ENCODE data around the gene IFNA17. TPM values are rescaled to one million over a fixed set of nuclear protein-coding genes. Genes with fewer than 3 reads are reported as not detected.
"Not testable (repeated sequence)": the region's sequence is repeated elsewhere in the genome, so short reads cannot be mapped to it uniquely, and the experiment has no call there.

Gene IFNA17
- total RNA-seq, 1 donor from 2014 or later: not detected

DNA sequence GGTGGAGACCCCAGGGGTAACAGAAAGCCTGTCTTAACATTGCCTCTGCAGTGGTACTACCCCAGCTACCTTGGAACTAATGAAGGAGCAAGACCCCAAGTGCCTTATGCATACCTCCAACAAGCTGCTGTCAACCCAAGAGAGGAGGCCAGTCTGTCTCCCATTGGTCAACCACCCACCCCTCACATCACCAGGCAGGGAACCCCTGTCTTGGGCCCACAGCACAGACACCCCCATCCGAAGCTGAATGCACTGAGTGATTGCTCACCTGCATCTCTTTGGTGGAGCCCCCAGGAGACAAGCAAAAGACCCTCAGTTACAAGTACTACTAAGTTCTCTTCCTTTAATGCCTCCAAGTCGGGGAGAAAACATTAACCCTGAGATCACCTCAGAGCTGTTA, 15.9 kb downstream of the IFNA17 start:
- ATAC-seq; DNase-seq (ENCODE audit: low spot score): not testable (repeated sequence)

DNA sequence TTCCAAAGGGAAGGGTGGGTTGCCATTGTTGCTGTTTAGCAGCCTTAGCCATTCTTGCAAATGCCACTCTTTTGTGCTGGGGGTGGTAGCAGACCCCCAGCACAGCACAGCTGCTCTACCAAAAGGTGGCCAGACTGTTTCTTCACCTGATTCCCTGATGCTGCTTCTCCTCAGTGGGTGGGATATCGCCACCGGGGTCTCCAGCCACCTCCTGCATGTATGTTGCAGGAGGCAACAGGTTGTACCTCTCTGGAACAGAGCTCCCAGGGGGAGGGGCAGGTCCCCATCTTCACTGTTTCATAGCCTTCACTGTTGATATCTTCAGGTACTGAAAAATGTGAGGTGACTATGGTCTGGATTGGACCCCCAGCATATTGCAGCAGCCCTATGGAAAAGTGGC, 17.2 kb downstream of the IFNA17 start:
- not testable (repeated sequence) for DNase-seq (ENCODE audit: low spot score); ATAC-seq

DNA sequence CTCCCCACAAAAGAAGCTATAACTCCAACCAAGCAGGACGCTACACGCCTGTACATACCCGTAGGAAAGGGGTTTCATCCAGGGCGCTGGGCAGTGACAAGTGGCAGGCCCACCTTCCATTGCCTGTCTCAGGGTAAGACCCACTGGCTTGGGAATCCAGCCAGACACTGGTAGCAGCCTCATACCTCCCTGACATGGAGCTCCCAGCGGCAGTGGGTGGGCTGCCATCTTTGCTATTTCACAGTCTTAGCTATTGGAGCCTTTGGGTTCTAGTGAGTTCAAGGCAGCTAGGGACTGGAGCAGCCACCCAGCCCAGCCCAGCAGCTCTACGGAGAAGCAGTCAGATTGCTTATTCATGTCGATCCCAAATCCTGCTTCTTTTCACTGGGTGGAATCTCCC, 17.7 kb downstream of the IFNA17 start:
- ATAC-seq (no peak), DNase-seq (ENCODE audit: low spot score) (no peak)

DNA sequence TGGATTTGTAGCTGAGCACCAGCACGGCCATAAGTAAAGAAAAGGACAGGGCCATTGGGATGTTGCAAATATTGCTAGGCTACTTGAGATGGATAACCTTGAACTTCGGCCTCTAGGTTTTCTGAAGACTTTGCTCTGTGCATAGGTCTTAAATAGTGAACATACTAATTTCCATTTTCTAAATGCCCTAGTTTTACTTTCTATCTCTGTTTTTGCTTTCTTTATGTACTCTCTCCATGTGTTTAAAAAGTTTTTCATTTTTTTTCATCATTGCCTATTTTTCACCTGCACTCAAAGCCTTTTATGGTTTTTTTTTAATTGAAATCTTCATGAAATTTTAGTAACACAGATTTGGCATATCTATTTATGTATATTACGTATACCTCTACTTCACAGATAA, 21.0 kb downstream of the IFNA17 start, which contains the start of gene IFNA10:
Gene IFNA10, minus strand, starts transcription at position 101 of the 400 bp plus-strand sequence. Its CDS starts 46 bp downstream, at position 55.
- not testable (repeated sequence) for ATAC-seq

DNA sequence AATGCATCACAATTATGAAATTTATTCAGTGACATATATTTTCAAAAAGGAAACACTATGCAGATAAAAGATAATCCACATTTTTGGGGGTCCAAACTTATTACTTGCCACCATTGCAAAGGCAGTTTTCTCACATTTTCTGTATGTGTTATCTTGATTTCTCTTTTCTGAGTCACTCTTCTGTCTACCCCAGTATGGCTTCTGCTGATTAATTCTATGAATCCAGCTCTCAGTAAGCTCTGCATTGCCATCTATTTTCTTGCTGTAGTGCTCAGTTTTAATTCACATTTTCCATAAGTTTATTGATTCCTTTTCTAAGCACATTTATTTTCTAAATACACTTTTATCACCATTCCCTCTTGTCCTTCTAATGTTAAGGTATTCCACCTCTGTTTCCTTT, 22.8 kb downstream of the IFNA17 start:
- ATAC-seq (no peak), DNase-seq (ENCODE audit: low spot score) (no peak)

More for the DNA sequence above, 21.0 kb downstream of the IFNA17 start, which contains the start of gene IFNA10:
- DNase-seq (ENCODE audit: low spot score): not testable (repeated sequence)

DNA sequence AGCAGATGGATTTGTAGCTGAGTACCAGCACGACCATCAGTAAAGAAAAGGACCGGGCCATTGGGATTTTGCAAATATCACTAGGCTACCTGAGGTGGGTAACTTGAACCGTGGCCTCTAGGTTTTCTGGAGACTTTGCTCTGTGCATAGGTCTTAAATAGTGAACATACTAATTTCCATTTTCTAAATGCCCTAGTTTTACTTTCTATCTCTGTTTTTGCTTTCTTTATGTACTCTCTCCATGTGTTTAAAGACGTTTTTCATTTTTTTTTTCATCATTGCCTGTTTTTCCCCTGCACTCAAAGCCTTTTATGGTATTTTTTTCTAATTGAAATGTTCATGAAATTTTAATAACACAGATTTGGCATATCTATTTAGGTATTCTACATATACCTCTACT, 25.9 kb downstream of the IFNA17 start, which contains the start of gene IFNA7:
Gene IFNA7, minus strand, starts transcription at position 101 of the 400 bp plus-strand sequence. Its CDS starts 40 bp downstream, at position 61.
- DNase-seq (ENCODE audit: low spot score); ATAC-seq: not testable (repeated sequence)

DNA sequence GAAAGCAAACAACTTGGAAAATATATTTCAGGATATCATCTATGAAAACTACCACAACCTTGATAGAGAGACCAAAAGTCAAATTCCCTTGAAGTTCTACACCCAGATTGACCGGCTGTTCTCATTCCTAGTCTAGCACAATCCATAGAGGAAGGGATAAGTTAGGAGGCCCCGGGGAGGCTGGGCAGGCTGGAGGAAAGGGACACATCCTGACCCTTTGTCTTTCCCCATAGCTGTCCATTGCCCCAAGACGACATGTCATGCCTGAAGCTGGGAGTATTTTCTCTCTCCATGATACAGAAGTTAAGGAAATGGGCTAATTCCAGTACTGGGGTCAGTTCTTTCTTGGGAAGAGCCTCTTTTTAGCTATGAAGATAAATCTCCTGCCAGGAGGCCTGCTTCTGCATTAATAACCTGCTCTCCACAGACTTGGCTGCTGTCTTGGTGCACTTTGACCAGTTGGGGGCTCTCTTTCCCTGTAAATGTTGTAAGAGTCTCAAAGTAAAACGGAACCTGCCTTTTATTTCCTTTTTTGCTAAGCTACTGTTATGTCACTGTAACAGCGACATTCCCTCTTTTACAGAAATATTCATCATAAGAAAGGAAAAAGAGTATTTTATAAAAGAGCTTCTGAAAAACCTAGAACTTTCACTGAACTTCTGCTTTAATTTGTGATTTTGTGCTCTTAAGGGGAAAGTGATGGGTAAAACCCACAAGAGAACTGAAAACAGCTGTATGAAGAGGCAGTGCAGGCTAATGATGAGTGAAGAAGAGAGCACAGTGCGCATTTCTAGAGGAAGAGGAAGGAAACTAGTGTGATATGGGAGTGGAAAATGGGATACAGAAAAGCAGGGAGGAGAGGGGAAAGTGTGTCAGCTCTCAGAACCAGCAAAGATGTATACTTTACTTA, 32.9 kb downstream of the IFNA17 start:
- peak; percentile 69 for ATAC-seq
- not testable (repeated sequence) for DNase-seq (ENCODE audit: low spot score)

DNA sequence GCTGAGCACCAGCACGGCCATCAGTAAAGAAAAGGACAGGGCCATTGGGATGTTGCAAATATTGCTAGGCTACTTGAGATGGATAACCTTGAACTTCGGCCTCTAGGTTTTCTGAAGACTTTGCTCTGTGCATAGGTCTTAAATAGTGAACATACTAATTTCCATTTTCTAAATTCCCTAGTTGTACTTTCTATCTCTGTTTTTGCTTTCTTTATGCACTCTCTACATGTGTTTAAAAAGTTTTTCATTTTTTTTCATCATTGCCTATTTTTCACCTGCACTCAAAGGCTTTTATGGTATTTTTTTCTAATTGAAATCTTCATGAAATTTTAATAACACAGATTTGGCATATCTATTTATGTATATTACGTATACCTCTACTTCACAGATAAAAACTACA, 40.5 kb downstream of the IFNA17 start, which contains the start of gene IFNA4:
Gene IFNA4, minus strand, starts transcription at position 101 of the 400 bp plus-strand sequence. Its CDS starts 56 bp downstream, at position 45.
- ATAC-seq; DNase-seq (ENCODE audit: low spot score): not testable (repeated sequence)

DNA sequence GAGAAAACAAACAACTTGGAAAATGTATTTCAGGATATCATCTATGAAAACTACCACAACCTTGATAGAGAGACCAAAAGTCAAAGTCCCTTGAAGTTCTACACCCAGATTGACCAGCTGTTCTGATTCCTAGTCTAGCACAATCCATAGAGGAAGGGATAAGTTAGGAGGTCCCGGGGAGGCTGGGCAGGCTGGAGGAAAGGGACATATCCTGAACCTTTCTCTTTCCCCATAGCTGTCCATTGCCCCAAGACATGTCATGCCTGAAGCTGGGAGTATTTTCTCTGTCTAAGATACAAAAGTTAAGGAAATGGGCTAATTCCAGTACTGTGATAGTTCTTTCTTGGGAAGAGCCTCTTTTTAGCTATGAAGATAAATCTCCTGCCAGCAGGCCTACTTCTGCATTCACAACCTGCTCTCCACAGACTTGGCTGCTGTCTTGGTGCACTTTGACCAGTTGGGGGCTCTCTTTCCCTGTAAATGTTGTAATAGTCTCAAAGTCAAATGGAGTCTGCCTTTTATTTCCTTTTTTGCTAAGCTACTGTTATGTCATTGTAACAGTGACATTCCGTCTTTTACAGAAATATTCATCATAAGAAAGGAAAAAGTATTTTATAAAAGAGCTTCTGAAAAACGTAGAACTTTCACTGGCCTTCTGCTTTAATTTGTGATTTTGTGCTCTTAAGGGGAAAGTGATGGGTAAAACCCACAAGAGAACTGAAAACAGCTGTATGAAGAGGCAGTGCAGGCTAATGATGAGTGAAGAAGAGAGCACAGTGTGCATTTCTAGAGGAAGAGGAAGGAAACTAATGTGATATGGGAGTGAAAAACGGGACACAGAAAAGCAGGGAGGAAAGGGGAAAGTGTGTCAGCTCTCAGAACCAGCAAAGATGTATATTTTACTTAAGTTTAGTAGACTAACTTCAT, 44.9 kb downstream of the IFNA17 start:
- peak; percentile 66 for ATAC-seq
- DNase-seq (ENCODE audit: low spot score): not testable (repeated sequence)

Other genes with a start within 250 kb of the IFNA17 start
- gene HACD4, start 196.6 kb downstream of the IFNA17 start, total RNA-seq: 0.13 TPM
- not detected for gene IFNB1, start 150.3 kb downstream of the IFNA17 start, total RNA-seq
- gene IFNW1, start 86.4 kb downstream of the IFNA17 start, total RNA-seq: not detected
- gene IFNA21, start 61.6 kb downstream of the IFNA17 start, total RNA-seq: not detected
- not detected for gene IFNA4, start 40.6 kb downstream of the IFNA17 start, total RNA-seq
- not detected for gene IFNA7, start 26.0 kb downstream of the IFNA17 start, total RNA-seq
- not detected for gene IFNA10, start 21.1 kb downstream of the IFNA17 start, total RNA-seq
- gene IFNA16, start 10.9 kb downstream of the IFNA17 start, total RNA-seq: not detected
- gene IFNA14, start 11.8 kb upstream of the IFNA17 start, total RNA-seq: not detected
- gene IFNA5, start 77.1 kb upstream of the IFNA17 start, total RNA-seq: not detected
- gene KLHL9, start 107.2 kb upstream of the IFNA17 start, total RNA-seq: 6.2 TPM
- not detected for gene IFNA6, start 122.7 kb upstream of the IFNA17 start, total RNA-seq
- not detected for gene IFNA13, start 139.8 kb upstream of the IFNA17 start, total RNA-seq
- gene IFNA2, start 157.2 kb upstream of the IFNA17 start, total RNA-seq: not detected
- not detected for gene IFNA8, start 180.9 kb upstream of the IFNA17 start, total RNA-seq
- gene IFNA1, start 212.2 kb upstream of the IFNA17 start, total RNA-seq: not detected